SU-DHL-6 (cell line): ENCODE results near the gene ACACA.

Experiments
- H2AFZ ChIP-seq: fragments of 200-600 bp; sonication (generic); 2 replicates; pipeline ENCODE4 v1.6.1; 2014; ENCODE audit warnings: low read depth, mild to moderate bottlenecking, moderate library complexity, mixed read lengths, antibody characterized with exemption, low read length; ENCODE audit not compliant: severe bottlenecking
- H3F3A ChIP-seq: fragments of 200-600 bp; shearing (Covaris generic); 2 replicates; pipeline ENCODE4 v1.6.0; 2016; ENCODE audit warnings: antibody characterized with exemption, mild to moderate bottlenecking; ENCODE audit not compliant: insufficient read depth
- H3K27ac ChIP-seq: fragments of 200-600 bp; sonication (generic); 2 replicates; pipeline ENCODE4 v1.5.1; 2016; ENCODE audit warnings: low read depth, mild to moderate bottlenecking, low read length, moderate library complexity, mixed read lengths
- H3K27me3 ChIP-seq: fragments of 200-600 bp; sonication (generic), shearing (Covaris generic); 2 replicates; pipeline ENCODE4 v1.6.0; 2014; ENCODE audit warnings: mild to moderate bottlenecking, low read length
- H3K36me3 ChIP-seq: fragments of 200-600 bp; sonication (generic); 2 replicates; pipeline ENCODE4 v1.6.1; 2014; ENCODE audit warnings: mild to moderate bottlenecking, low read length, mixed read lengths
- H3K4me2 ChIP-seq: fragments of 300-600, 200-600 bp; shearing (Covaris generic), sonication (generic); 2 replicates; pipeline ENCODE4 v1.6.0; 2014; ENCODE audit warnings: low read length, low read depth, mild to moderate bottlenecking; ENCODE audit not compliant: poor library complexity, severe bottlenecking
- H3K4me3 ChIP-seq: fragments of 200-600 bp; sonication (generic); 2 replicates; pipeline ENCODE4 v1.5.1; 2014; ENCODE audit warnings: antibody characterized with exemption, low read length, mild to moderate bottlenecking, mixed read lengths; ENCODE audit not compliant: insufficient read depth, poor library complexity, severe bottlenecking
- H3K79me2 ChIP-seq: fragments of 200-600 bp; sonication (generic); 2 replicates; pipeline ENCODE4 v1.6.1; 2014; ENCODE audit warnings: mild to moderate bottlenecking, low read length, moderate library complexity; ENCODE audit not compliant: insufficient read depth
- H3K9ac ChIP-seq: fragments of 200-600 bp; sonication (generic); 2 replicates; pipeline ENCODE4 v1.7.0; 2014; ENCODE audit warnings: mild to moderate bottlenecking, low read length
- H3K9me2 ChIP-seq: fragments of 200-600 bp; sonication (generic); replicated peaks from 2 replicates; pipeline ENCODE4 v1.6.1; 2014; ENCODE audit warnings: low read length; ENCODE audit not compliant: insufficient read depth
- H3K9me3 ChIP-seq: fragments of 200-600 bp; sonication (generic); 2 replicates; pipeline ENCODE4 v1.6.1; 2014; ENCODE audit warnings: low read length, mixed read lengths; ENCODE audit not compliant: insufficient read depth
- H4K20me1 ChIP-seq: fragments of 200-600 bp; sonication (generic); 2 replicates; pipeline ENCODE4 v1.6.1; 2014; ENCODE audit warnings: low read depth, mild to moderate bottlenecking, antibody characterized with exemption, low read length, moderate library complexity, mixed read lengths
- CTCF ChIP-seq: fragments of 200-600 bp; sonication (generic); IDR thresholded peaks from one replicate; pipeline ENCODE4 v1.5.1; 2017; ENCODE audit warnings: antibody characterized with exemption, mild to moderate bottlenecking, low read length, moderate library complexity; ENCODE audit not compliant: insufficient read depth, poor library complexity, severe bottlenecking
- EZH2phosphoT487 ChIP-seq: fragments of 200-600 bp; sonication (generic), shearing (Covaris generic); conservative IDR thresholded peaks from 2 replicates; pipeline ENCODE4 v1.6.1; 2018; ENCODE audit warnings: mild to moderate bottlenecking, antibody characterized with exemption, low read length, moderate library complexity, mixed read lengths

The ACACA gene

GRCh38 chr17:37339321-37339720, 67.3 kb downstream of the ACACA start:
- no peaks in the 10 kb centered on the region for H3K9me2 ChIP-seq
- H3F3A ChIP-seq = no peaks in the 10 kb centered on the region; the same call in 1 of the 2 replicates
- H4K20me1 ChIP-seq = no peaks in the 10 kb centered on the region; the same call in 1 of the 2 replicates
- no peak overlapping the region for H3K4me2 ChIP-seq
- peaks cover 3% of the 10 kb centered on the region; the same call in 1 of the 2 replicates for H3K36me3 ChIP-seq
- peaks cover 63% of the 10 kb centered on the region for H3K79me2 ChIP-seq
- no peak overlapping the region for H3K9ac ChIP-seq
- no peak overlapping the region for H2AFZ ChIP-seq
- H3K4me3 ChIP-seq = no peak overlapping the region
- no peak for TF ChIP-seq EZH2phosphoT487
- TF ChIP-seq CTCF = no peak
- H3K9me3 ChIP-seq = no peaks in the 10 kb centered on the region
- H3K27ac ChIP-seq = no peak overlapping the region
- no peaks in the 10 kb centered on the region for H3K27me3 ChIP-seq

DNA sequence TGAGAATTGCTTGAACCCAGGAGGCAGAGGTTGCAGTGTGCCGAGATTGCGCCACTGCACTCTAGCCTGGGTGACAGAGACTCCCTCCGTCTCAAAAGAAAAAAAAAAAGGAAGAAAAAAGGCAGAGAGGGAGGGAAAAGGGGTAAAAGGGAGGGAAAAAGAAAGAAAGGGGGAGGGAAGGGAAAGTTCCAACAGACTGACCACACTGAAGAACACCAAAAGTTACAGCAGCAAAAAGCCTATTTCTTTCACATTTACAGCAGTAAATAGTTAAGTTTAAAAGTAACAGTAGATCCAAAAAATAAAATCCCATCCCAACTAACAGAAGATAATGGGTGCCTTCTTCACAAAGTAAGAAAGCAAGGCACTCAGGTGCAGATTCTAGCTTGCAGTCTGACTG, 67.8 kb downstream of the ACACA start:
- Histone ChIP-seq H4K20me1 (no peaks in the 10 kb centered on the region; the same call in 1 of the 2 replicates), H3K9ac (no peak overlapping the region), H3K9me2 (no peaks in the 10 kb centered on the region), H3K36me3 (peaks cover 3% of the 10 kb centered on the region; the same call in 1 of the 2 replicates), H3F3A (no peaks in the 10 kb centered on the region; the same call in 1 of the 2 replicates), H3K9me3 (no peaks in the 10 kb centered on the region), H3K4me2 (no peak overlapping the region), H3K27ac (no peak overlapping the region), H3K79me2 (peaks cover 68% of the 10 kb centered on the region), H3K27me3 (no peaks in the 10 kb centered on the region), H3K4me3 (no peak overlapping the region), H2AFZ (no peak overlapping the region)
- TF ChIP-seq EZH2phosphoT487 (no peak), CTCF (no peak)

DNA sequence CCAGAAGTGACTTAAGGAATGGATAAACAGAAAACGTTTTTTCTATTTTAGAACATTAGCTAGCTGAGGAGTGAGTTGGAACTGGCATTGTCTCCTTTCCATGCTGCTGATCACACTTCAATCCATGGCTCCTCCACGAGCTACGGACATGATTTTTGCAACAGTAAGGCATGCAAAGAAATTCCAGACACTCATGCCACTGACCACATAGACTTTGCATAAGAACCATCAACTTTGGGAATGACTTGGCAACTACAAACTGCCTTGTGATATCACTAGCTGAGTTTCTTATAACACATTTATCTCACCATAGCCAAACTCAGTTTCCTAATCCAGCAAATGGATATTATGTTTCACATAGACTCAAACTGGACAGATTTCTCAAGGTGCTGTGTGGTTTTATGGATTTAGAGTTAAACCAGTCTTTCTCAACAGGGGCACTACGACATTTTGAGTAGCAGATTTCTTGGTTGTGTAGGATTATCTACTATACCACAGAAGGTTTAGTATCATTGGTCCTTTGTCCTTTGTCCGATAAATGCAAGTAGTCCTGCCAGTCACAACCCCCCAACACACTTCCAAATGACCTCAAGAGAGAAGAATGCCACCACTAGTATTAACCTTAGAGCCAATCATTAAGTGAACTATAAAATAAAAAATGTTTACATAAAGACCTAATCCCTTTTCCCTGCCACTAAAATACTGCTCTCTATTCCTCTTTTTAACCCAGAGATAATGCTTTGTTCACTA, 79.1 kb downstream of the ACACA start:
- Histone ChIP-seq H3K79me2 (peaks cover 15% of the 10 kb centered on the region; the same call in 1 of the 2 replicates), H3K27me3 (no peaks in the 10 kb centered on the region), H3K9me2 (no peaks in the 10 kb centered on the region), H2AFZ (no peak overlapping the region), H4K20me1 (no peaks in the 10 kb centered on the region; the same call in 1 of the 2 replicates), H3K27ac (no peak overlapping the region), H3F3A (no peaks in the 10 kb centered on the region), H3K4me3 (no peak overlapping the region), H3K36me3 (peaks cover 12% of the 10 kb centered on the region; the same call in 1 of the 2 replicates), H3K4me2 (no peak overlapping the region), H3K9me3 (no peaks in the 10 kb centered on the region), H3K9ac (no peak overlapping the region)
- TF ChIP-seq EZH2phosphoT487 (no peak), CTCF (no peak)
